ENCODE data around the gene TEDDM1.

DNA sequence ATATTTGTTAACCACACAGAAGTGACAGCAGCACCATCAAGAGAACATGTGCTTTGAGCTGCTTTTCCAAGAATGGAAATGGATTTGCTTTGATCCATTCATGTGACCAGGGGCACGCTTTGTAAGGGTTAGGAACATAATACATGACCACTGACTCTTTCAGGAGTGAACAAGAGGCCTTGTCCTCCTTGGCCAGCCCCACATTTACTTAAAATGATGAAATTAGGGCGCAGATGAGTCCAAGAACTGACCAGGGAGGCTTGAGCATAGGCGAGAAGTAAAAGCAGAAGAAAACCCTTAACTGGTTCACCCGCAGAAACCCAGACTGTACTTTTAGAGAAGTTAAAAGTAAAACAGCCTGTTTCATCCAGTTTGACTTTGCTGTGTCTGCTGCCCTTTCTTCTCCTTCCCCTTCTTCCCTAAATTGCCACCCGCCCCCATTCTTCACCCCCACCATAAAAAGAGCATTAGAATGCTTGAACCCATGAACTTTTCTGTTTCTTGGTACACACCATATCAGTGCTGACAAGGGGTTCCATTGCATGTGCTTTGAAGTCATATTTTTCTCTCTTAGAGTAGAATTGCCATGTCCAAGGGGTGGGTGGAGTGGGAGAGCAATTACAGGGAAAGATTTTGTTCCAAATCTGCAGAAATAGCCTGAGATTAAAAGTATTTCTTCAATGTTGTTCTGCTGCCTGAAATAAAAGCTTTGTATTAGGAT is 6.3 kb downstream of the TEDDM1 start:
- TF ChIP-seq, protein P1, sequence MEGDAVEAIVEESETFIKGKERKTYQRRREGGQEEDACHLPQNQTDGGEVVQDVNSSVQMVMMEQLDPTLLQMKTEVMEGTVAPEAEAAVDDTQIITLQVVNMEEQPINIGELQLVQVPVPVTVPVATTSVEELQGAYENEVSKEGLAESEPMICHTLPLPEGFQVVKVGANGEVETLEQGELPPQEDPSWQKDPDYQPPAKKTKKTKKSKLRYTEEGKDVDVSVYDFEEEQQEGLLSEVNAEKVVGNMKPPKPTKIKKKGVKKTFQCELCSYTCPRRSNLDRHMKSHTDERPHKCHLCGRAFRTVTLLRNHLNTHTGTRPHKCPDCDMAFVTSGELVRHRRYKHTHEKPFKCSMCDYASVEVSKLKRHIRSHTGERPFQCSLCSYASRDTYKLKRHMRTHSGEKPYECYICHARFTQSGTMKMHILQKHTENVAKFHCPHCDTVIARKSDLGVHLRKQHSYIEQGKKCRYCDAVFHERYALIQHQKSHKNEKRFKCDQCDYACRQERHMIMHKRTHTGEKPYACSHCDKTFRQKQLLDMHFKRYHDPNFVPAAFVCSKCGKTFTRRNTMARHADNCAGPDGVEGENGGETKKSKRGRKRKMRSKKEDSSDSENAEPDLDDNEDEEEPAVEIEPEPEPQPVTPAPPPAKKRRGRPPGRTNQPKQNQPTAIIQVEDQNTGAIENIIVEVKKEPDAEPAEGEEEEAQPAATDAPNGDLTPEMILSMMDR (IDR thresholded peaks at IDR 0.05): no peak
- no peak for TF ChIP-seq POLR2A (IDR thresholded peaks at IDR 0.05)

Measured in thyroid gland (tissue), 4 donors.